ENCODE results near the gene ZPBP.
"Not testable (repeated sequence)": the region's sequence is repeated elsewhere in the genome, so short reads cannot be mapped to it uniquely, and the experiment has no call there.

The ZPBP gene

DNA sequence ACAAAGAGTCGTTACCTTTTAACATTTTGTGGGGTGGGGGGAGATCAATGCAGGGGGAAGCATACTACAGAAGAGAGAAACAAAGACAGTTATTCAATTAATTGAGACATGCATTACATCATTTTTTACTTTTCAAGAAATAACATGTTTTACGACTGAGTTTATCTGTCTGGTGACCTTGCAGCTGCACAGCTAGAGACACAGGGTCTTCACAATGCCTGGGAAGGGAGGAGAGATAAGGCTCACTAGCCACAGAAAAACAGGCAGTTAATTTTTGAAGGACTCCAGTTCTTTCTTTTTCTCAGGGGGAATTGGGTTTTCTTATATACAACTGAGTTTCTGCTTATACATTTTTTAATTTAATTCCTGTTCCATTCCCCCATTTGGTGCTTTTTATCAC is 30.1 kb downstream of the ZPBP start:
- peaks cover 3% of the 10 kb centered on the region for H3K4me1 ChIP-seq (ENCODE audit: low read length)
- H3K27ac ChIP-seq (ENCODE audit: low read length): no peak overlapping the region
- H3K9ac ChIP-seq (ENCODE audit: low read length): no peak overlapping the region
- no peaks in the 10 kb centered on the region for H3K9me3 ChIP-seq (ENCODE audit: insufficient read depth, low read length)
- TF ChIP-seq, protein P1, sequence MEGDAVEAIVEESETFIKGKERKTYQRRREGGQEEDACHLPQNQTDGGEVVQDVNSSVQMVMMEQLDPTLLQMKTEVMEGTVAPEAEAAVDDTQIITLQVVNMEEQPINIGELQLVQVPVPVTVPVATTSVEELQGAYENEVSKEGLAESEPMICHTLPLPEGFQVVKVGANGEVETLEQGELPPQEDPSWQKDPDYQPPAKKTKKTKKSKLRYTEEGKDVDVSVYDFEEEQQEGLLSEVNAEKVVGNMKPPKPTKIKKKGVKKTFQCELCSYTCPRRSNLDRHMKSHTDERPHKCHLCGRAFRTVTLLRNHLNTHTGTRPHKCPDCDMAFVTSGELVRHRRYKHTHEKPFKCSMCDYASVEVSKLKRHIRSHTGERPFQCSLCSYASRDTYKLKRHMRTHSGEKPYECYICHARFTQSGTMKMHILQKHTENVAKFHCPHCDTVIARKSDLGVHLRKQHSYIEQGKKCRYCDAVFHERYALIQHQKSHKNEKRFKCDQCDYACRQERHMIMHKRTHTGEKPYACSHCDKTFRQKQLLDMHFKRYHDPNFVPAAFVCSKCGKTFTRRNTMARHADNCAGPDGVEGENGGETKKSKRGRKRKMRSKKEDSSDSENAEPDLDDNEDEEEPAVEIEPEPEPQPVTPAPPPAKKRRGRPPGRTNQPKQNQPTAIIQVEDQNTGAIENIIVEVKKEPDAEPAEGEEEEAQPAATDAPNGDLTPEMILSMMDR (IDR thresholded peaks at IDR 0.05; ENCODE audit: low read depth, low read length): no peak
- no peak for TF ChIP-seq EZH2phosphoT487 (IDR thresholded peaks at IDR 0.05; ENCODE audit: low read depth)
- H4K20me1 ChIP-seq (ENCODE audit: insufficient read depth, low read length): no peaks in the 10 kb centered on the region
- H3K4me2 ChIP-seq (ENCODE audit: low read length): no peak overlapping the region
- no peaks in the 10 kb centered on the region for H3K79me2 ChIP-seq (ENCODE audit: low read length)
- H3K27me3 ChIP-seq (ENCODE audit: low read depth, low read length): no peaks in the 10 kb centered on the region
- H2AFZ ChIP-seq (ENCODE audit: low read depth, low read length): no peak overlapping the region
- no peaks in the 10 kb centered on the region for H3K36me3 ChIP-seq (replicated peaks; ENCODE audit: low read depth, low read length)
- no peak overlapping the region for H3K4me3 ChIP-seq (ENCODE audit: low read length)

DNA sequence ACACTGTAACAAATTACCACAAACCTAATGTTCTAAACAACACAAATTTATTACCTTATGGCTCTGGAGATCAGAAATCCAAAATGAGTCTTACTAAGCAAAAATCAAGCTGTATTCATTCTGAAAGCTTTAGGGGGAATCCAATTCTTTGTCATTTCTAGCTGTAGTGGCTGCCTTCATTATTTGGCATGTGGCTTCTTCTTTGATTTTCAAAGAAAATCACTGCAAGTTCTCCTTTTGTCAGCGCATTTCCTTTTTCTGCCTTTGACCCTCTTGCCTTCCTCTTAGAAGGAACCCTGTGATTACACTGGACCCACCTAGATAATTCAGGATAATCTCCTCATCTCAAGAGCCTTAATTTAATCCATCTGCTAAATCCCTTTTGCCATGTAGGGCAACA is 36.9 kb downstream of the ZPBP start:
- no peaks in the 10 kb centered on the region for H3K36me3 ChIP-seq (replicated peaks; ENCODE audit: low read depth, low read length)
- H4K20me1 ChIP-seq (ENCODE audit: insufficient read depth, low read length): no peaks in the 10 kb centered on the region
- no peaks in the 10 kb centered on the region for H3K79me2 ChIP-seq (ENCODE audit: low read length)
- no peaks in the 10 kb centered on the region for H3K27me3 ChIP-seq (ENCODE audit: low read depth, low read length)
- no peak overlapping the region for H3K4me3 ChIP-seq (ENCODE audit: low read length)
- H3K9ac ChIP-seq (ENCODE audit: low read length): peak overlapping the region; percentile 4; the same call in 1 of the 2 replicates
- H3K4me2 ChIP-seq (ENCODE audit: low read length): peak overlapping the region; percentile 65
- H3K4me1 ChIP-seq (ENCODE audit: low read length): peaks cover 27% of the 10 kb centered on the region
- no peaks in the 10 kb centered on the region for H3K9me3 ChIP-seq (ENCODE audit: insufficient read depth, low read length)
- H3K27ac ChIP-seq (ENCODE audit: low read length): peak overlapping the region; percentile 63
- no peak overlapping the region for H2AFZ ChIP-seq (ENCODE audit: low read depth, low read length)
- TF ChIP-seq, protein P1 (IDR thresholded peaks at IDR 0.05; ENCODE audit: low read depth, low read length): no peak
- TF ChIP-seq EZH2phosphoT487 (IDR thresholded peaks at IDR 0.05; ENCODE audit: low read depth): no peak

DNA sequence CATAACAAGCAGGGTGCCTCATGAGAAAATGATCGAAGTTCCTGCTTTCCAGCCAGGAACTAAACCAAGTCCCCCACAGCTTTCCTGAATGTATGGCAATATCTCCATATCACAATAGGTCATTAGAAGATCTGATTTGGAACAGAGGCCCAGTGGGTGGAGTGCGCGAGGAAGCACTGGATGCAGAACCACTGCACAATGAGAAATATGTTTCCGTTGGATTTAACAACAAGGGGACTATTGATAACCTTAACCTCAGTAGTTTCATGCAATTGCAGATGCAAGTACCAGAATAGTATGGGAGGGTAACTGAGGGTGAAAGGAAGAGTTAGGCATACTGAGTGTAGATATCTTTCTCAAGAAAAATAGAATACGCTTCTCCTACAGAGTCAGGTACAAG is 45.3 kb downstream of the ZPBP start:
- Histone ChIP-seq H3K4me2 (ENCODE audit: low read length) (no peak overlapping the region), H3K27ac (ENCODE audit: low read length) (no peak overlapping the region), H3K9ac (ENCODE audit: low read length) (no peak overlapping the region), H4K20me1 (ENCODE audit: insufficient read depth, low read length) (no peaks in the 10 kb centered on the region), H3K9me3 (ENCODE audit: insufficient read depth, low read length) (no peaks in the 10 kb centered on the region), H3K36me3 (replicated peaks; ENCODE audit: low read depth, low read length) (no peaks in the 10 kb centered on the region), H3K4me3 (ENCODE audit: low read length) (no peak overlapping the region), H2AFZ (ENCODE audit: low read depth, low read length) (no peak overlapping the region), H3K27me3 (ENCODE audit: low read depth, low read length) (no peaks in the 10 kb centered on the region), H3K4me1 (ENCODE audit: low read length) (no peaks in the 10 kb centered on the region), H3K79me2 (ENCODE audit: low read length) (no peaks in the 10 kb centered on the region)
- TF ChIP-seq, protein P1 (IDR thresholded peaks at IDR 0.05; ENCODE audit: low read depth, low read length): no peak
- TF ChIP-seq EZH2phosphoT487 (IDR thresholded peaks at IDR 0.05; ENCODE audit: low read depth): no peak

DNA sequence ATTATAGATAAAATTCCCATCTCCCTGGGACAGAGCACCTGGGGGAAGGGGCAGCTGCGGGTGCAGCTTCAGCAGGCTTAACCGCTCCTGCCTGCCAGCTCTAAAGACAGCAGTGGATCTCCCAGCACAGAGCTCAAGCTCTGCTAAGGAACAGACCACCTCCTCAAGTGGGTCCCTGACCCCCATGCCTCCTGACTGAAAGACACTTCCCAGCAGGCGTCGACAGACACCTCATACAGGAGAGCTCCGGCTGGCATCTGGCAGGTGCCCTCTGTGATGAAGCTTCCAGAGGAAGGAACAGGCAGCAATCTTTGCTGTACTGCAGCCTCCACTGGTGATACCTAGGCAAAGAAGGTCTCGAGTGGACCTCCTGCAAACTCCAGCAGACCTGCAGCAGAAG is 51.9 kb downstream of the ZPBP start:
- not testable (repeated sequence) for H3K4me1 ChIP-seq (ENCODE audit: low read length); H3K4me2 ChIP-seq (ENCODE audit: low read length); H3K27me3 ChIP-seq (ENCODE audit: low read depth, low read length); H2AFZ ChIP-seq (ENCODE audit: low read depth, low read length); H3K9ac ChIP-seq (ENCODE audit: low read length); H3K4me3 ChIP-seq (ENCODE audit: low read length); H4K20me1 ChIP-seq (ENCODE audit: insufficient read depth, low read length); H3K27ac ChIP-seq (ENCODE audit: low read length); H3K79me2 ChIP-seq (ENCODE audit: low read length); H3K36me3 ChIP-seq (replicated peaks; ENCODE audit: low read depth, low read length); H3K9me3 ChIP-seq (ENCODE audit: insufficient read depth, low read length)

DNA sequence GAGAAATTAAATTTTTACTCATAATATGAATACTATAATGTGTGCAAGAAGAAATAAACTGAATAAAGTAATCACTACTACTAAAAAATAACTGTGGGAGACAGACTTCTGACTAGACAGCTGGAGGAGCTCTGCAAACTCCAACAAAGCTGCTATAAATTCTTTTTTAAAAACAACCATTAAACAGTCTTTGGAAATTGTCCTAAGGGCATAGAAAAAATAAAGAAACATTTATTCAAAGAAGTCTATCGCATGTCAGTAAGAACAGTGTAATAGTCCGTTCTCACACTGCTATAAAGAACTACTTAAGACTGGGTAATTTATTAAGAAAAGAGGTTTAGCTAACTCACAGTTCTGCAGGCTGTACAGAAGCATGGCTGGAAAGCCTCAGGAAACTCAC is 56.0 kb downstream of the ZPBP start:
- no peak overlapping the region for H3K9ac ChIP-seq (ENCODE audit: low read length)
- no peaks in the 10 kb centered on the region for H4K20me1 ChIP-seq (ENCODE audit: insufficient read depth, low read length)
- H2AFZ ChIP-seq (ENCODE audit: low read depth, low read length): no peak overlapping the region
- H3K27ac ChIP-seq (ENCODE audit: low read length): no peak overlapping the region
- TF ChIP-seq, protein P1 (IDR thresholded peaks at IDR 0.05; ENCODE audit: low read depth, low read length): no peak
- TF ChIP-seq EZH2phosphoT487 (IDR thresholded peaks at IDR 0.05; ENCODE audit: low read depth): no peak
- H3K4me1 ChIP-seq (ENCODE audit: low read length): no peaks in the 10 kb centered on the region
- H3K9me3 ChIP-seq (ENCODE audit: insufficient read depth, low read length): no peaks in the 10 kb centered on the region
- no peaks in the 10 kb centered on the region for H3K79me2 ChIP-seq (ENCODE audit: low read length)
- no peaks in the 10 kb centered on the region for H3K36me3 ChIP-seq (replicated peaks; ENCODE audit: low read depth, low read length)
- no peak overlapping the region for H3K4me2 ChIP-seq (ENCODE audit: low read length)
- no peaks in the 10 kb centered on the region for H3K27me3 ChIP-seq (ENCODE audit: low read depth, low read length)
- H3K4me3 ChIP-seq (ENCODE audit: low read length): no peak overlapping the region

Data from OCI-LY3 (cell line).